ENCODE data around the gene MTX1. TPM values are rescaled to one million over a fixed set of nuclear protein-coding genes. Genes with fewer than 3 reads are reported as not detected.
"Not testable (repeated sequence)": the region's sequence is repeated elsewhere in the genome, so short reads cannot be mapped to it uniquely, and the experiment has no call there.

Gene MTX1
- total and polyA plus RNA-seq, 4 experiments from 2014 or later = 17.7 to 65.5 (median 30.4) TPM

- Mint-ChIP-seq H3K4me3 (no peak overlapping the region), H3K27ac (peak overlapping the region in 2 of 7 donors; percentile 9 to 37), H3K36me3 (peaks cover 15 to 16% of the 10 kb centered on the region in 2 donors), H3K9me3 (peaks cover 0 to 2% (median 0%) of the 10 kb centered on the region in 8 donors), H3K4me1 (peaks cover 7 to 20% (median 19%) of the 10 kb centered on the region in 4 donors), H3K27me3 (no peaks in the 10 kb centered on the region)
- no peak overlapping the region for H3K27ac ChIP-seq (ENCODE audit: low read depth, low read length)
- H3K4me3 ChIP-seq (ENCODE audit: low read length in 2 of 2) = no peak overlapping the region
- H3K4me1 ChIP-seq (ENCODE audit: insufficient read depth, low read length) = peaks cover 15% of the 10 kb centered on the region
- CTCF ChIA-PET (ENCODE audit: partially characterized antibody) = interaction anchor here (1.0 to 12.5 kb wide), 12 partner anchors 10 to 122 kb away, joined by 3 to 229 read pairs (median 4); partner anchors contain the start of gene SLC50A1
- no peak for DNase-seq
- POLR2A ChIA-PET (ENCODE audit: partially characterized antibody) = interaction anchor here (1.1 to 2.1 kb wide), 2 partner anchors 75 to 81 kb away, joined by 3 to 14 read pairs; no protein-coding TSS in a partner anchor
- H3K9me3 ChIP-seq (ENCODE audit: control insufficient read depth in 1 of 2, low read length in 2 of 2) = no peaks in the 10 kb centered on the region
- intact Hi-C loops (cut with micrococcal nuclease) = loop anchor here (1.0 kb wide), 1 partner anchor 75 kb away; no protein-coding TSS in a partner anchor
- no peaks in the 10 kb centered on the region for H3K27me3 ChIP-seq (ENCODE audit: insufficient read depth, low read length)
- H3K36me3 ChIP-seq (ENCODE audit: insufficient read depth, low read length) = peaks cover 18% of the 10 kb centered on the region
These were observed 41.9 kb upstream of the MTX1 start for GRCh38 chr1:155166471-155167165.

DNA sequence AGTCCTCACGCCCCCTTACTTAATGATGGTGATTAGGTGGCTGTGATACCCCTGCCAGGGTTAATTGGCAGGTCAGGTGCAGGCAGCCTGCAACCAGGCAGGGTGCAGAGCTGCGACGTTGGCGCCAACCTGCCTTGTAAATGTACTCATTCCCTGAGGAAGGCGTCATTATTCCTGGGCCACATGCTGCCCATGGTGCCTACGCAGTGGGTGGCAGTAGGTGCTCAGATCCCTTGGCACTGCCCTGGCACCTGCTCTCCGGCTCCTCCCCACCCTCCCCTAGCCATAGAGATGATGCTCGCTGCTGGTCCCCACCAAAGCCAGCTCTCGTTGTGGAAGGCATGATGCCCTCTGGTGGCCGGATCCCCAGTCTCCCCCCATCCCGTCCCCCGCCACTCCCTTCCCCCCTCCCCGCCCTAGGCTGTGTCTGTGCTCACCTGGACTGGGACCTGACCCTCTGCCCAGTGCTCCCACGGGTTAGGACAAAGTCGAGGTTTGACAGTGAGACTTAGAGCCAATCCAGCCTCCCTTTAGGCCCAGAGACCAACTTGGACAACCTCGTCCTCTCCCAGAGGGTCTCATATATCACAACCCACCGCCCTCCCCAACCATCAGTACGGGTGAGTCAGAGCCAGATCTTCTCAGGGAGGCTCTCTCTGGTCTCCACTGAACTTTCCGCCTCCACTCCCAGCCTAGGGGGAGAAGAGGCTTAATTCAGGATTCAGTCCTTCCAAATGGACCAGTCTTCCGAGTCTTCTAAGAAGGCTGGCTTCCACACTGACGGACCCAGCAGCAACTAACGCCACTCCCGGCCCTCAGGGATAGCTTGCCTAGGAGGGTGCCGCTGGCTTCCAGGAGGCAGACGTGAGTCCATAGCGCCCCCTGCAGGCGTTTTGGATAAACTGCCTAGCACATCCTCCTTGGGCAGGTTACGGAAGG lies 41.1 kb upstream of the MTX1 start:
- no peak overlapping the region for H3K4me3 ChIP-seq (ENCODE audit: low read length in 2 of 2)
- peaks cover 22% of the 10 kb centered on the region for H3K4me1 ChIP-seq (ENCODE audit: insufficient read depth, low read length)
- no peaks in the 10 kb centered on the region for H3K9me3 ChIP-seq (ENCODE audit: control insufficient read depth in 1 of 2, low read length in 2 of 2)
- no peaks in the 10 kb centered on the region for H3K27me3 ChIP-seq (ENCODE audit: insufficient read depth, low read length)
- CTCF ChIA-PET (ENCODE audit: partially characterized antibody) = interaction anchor here (0.6 to 12.5 kb wide), 15 partner anchors 10 to 234 kb away, joined by 3 to 229 read pairs (median 5); partner anchors contain the start of gene SLC50A1
- H3K27ac Mint-ChIP-seq = peak overlapping the region in 5 of 7 donors; percentile 14 to 70 (median 57)
- intact Hi-C loops (cut with micrococcal nuclease) = loop anchor here (1.0 kb wide), 1 partner anchor 76 kb away; no protein-coding TSS in a partner anchor
- no peaks in the 10 kb centered on the region for H3K27me3 Mint-ChIP-seq
- peak; percentile 79 to 83 (median 81) for DNase-seq
- H3K36me3 Mint-ChIP-seq = peaks cover 15 to 21% of the 10 kb centered on the region in 2 donors
- peaks cover 14 to 28% (median 26%) of the 10 kb centered on the region in 4 donors for H3K4me1 Mint-ChIP-seq
- peaks cover 18% of the 10 kb centered on the region for H3K36me3 ChIP-seq (ENCODE audit: insufficient read depth, low read length)
- POLR2A ChIA-PET (ENCODE audit: partially characterized antibody) = interaction anchor here (0.7 to 2.1 kb wide), 3 partner anchors 22 to 82 kb away, joined by 3 to 14 read pairs (median 3); no protein-coding TSS in a partner anchor
- H3K9me3 Mint-ChIP-seq = peaks cover 0 to 2% (median 0%) of the 10 kb centered on the region in 8 donors
- no peak overlapping the region for H3K27ac ChIP-seq (ENCODE audit: low read depth, low read length)
- H3K4me3 Mint-ChIP-seq = peak overlapping the region in 7 of 8 donors; percentile 46 to 68 (median 59)

GRCh38 chr1:155168105-155168445 lies 40.4 kb upstream of the MTX1 start:
- CTCF ChIA-PET (ENCODE audit: partially characterized antibody) = interaction anchor here (0.7 to 12.5 kb wide), 15 partner anchors 9 to 374 kb away, joined by 3 to 229 read pairs (median 5); partner anchors contain the start of gene SLC50A1
- Mint-ChIP-seq H3K4me3 (peak overlapping the region in 2 of 8 donors; percentile 18 to 61), H3K36me3 (peaks cover 15 to 25% of the 10 kb centered on the region in 2 donors), H3K4me1 (peaks cover 15 to 33% (median 29%) of the 10 kb centered on the region in 4 donors), H3K27ac (peak overlapping the region in 4 of 7 donors; percentile 14 to 70 (median 50))
- POLR2A ChIA-PET (ENCODE audit: partially characterized antibody) = interaction anchor here (0.7 to 2.1 kb wide), 2 partner anchors 22 to 77 kb away, joined by 3 to 14 read pairs; no protein-coding TSS in a partner anchor
- intact Hi-C loops (cut with micrococcal nuclease); H3K9me3 Mint-ChIP-seq; H3K27me3 ChIP-seq (ENCODE audit: insufficient read depth, low read length); H3K27me3 Mint-ChIP-seq; H3K27ac ChIP-seq (ENCODE audit: low read depth, low read length); H3K4me3 ChIP-seq (ENCODE audit: low read length in 2 of 2); DNase-seq; H3K9me3 ChIP-seq (ENCODE audit: control insufficient read depth in 1 of 2, low read length in 2 of 2): not testable (repeated sequence)
- Histone ChIP-seq H3K4me1 (ENCODE audit: insufficient read depth, low read length) (peaks cover 25% of the 10 kb centered on the region), H3K36me3 (ENCODE audit: insufficient read depth, low read length) (peaks cover 18% of the 10 kb centered on the region)

DNA sequence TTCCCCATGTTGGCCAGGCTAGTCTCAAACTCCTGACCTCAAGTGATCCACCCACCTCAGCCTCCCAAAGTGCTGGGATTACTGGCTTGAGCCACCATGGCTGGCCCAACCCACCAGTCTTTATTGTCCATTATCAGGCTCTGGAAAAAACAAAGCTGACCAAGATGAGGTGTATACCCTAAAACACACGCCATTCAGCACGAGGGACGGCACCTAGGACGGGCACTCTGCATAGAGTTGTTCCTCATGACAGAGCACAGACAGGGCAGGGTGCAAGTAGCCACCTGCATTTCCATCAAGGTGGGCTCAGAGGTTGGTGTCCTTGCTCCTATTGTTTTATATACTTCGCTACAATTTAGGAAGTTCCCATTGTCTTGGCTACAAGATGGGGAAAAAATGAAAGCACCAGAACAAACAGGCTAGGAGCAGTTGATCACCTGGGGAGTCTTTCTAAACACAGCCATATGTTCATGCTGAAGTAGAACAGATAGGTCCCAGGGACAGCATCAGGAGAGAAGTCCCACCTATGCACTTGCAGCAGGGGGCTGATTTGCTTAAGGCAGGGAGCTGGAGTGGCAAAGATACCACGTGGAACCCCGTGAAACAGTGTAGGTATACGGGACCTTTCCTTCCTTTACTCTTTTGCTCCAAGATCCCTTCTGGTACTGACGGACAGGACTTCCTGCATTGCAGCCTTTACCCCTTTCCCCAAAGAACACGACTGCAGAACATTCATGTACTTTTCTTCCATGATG lies 39.9 kb upstream of the MTX1 start:
- Histone ChIP-seq H3K27ac (ENCODE audit: low read depth, low read length) (no peak overlapping the region), H3K4me3 (ENCODE audit: low read length in 2 of 2) (no peak overlapping the region), H3K9me3 (ENCODE audit: control insufficient read depth in 1 of 2, low read length in 2 of 2) (no peaks in the 10 kb centered on the region), H3K36me3 (ENCODE audit: insufficient read depth, low read length) (peaks cover 18% of the 10 kb centered on the region), H3K27me3 (ENCODE audit: insufficient read depth, low read length) (no peaks in the 10 kb centered on the region), H3K4me1 (ENCODE audit: insufficient read depth, low read length) (peaks cover 29% of the 10 kb centered on the region)
- peaks cover 15 to 28% of the 10 kb centered on the region in 2 donors for H3K36me3 Mint-ChIP-seq
- CTCF ChIA-PET (ENCODE audit: partially characterized antibody) = interaction anchor here (0.6 to 12.5 kb wide), 17 partner anchors 9 to 374 kb away, joined by 3 to 229 read pairs (median 5); partner anchors contain the start of gene SLC50A1
- peaks cover 21 to 39% (median 34%) of the 10 kb centered on the region in 4 donors for H3K4me1 Mint-ChIP-seq
- intact Hi-C loops (cut with micrococcal nuclease) = no loop called here
- no peaks in the 10 kb centered on the region for H3K27me3 Mint-ChIP-seq
- DNase-seq = no peak
- H3K27ac Mint-ChIP-seq = peak overlapping the region in 2 of 7 donors; percentile 35 to 59
- H3K4me3 Mint-ChIP-seq = no peak overlapping the region
- H3K9me3 Mint-ChIP-seq = peaks cover 0 to 2% (median 0%) of the 10 kb centered on the region in 8 donors
- POLR2A ChIA-PET (ENCODE audit: partially characterized antibody) = interaction anchor here (0.9 to 2.1 kb wide), 4 partner anchors 34 to 104 kb away, joined by 3 to 14 read pairs (median 4); no protein-coding TSS in a partner anchor

- Mint-ChIP-seq H3K27ac (peak overlapping the region in 4 of 7 donors; percentile 3 to 83 (median 60)), H3K4me1 (peaks cover 25 to 48% (median 39%) of the 10 kb centered on the region in 4 donors), H3K4me3 (peak overlapping the region in 1 of 8 donors; percentile 49), H3K36me3 (peaks cover 15 to 31% of the 10 kb centered on the region in 2 donors), H3K9me3 (peaks cover 0 to 2% (median 0%) of the 10 kb centered on the region in 8 donors), H3K27me3 (no peaks in the 10 kb centered on the region)
- H3K4me1 ChIP-seq (ENCODE audit: insufficient read depth, low read length) = peaks cover 33% of the 10 kb centered on the region
- no peak overlapping the region for H3K27ac ChIP-seq (ENCODE audit: low read depth, low read length)
- peaks cover 18% of the 10 kb centered on the region for H3K36me3 ChIP-seq (ENCODE audit: insufficient read depth, low read length)
- no peaks in the 10 kb centered on the region for H3K27me3 ChIP-seq (ENCODE audit: insufficient read depth, low read length)
- ChIA-PET CTCF (ENCODE audit: partially characterized antibody) (interaction anchor here (1.1 to 12.5 kb wide), 8 partner anchors 14 to 84 kb away, joined by 3 to 229 read pairs (median 6); no protein-coding TSS in a partner anchor), POLR2A (ENCODE audit: partially characterized antibody) (interaction anchor here (0.9 to 1.3 kb wide), 3 partner anchors 34 to 105 kb away, joined by 3 to 4 read pairs (median 3); no protein-coding TSS in a partner anchor)
- intact Hi-C loops (cut with micrococcal nuclease) = no loop called here
- no peaks in the 10 kb centered on the region for H3K9me3 ChIP-seq (ENCODE audit: control insufficient read depth in 1 of 2, low read length in 2 of 2)
- H3K4me3 ChIP-seq (ENCODE audit: low read length in 2 of 2) = no peak overlapping the region
- no peak for DNase-seq
These were observed 39.0 kb upstream of the MTX1 start for GRCh38 chr1:155169541-155169940.
